ENCODE measurements around the gene HPSE2.

Gene HPSE2

GRCh38 chr10:98959379-98959778 is 276.3 kb downstream of the HPSE2 start:
- H3K27me3 ChIP-seq (ENCODE audit: low read length), result no peaks in the 10 kb centered on the region
- H3K79me2 ChIP-seq (ENCODE audit: insufficient read depth, low read length), result no peaks in the 10 kb centered on the region
- no peak overlapping the region for H3K9ac ChIP-seq (ENCODE audit: low read length)
- no peak overlapping the region for H2AFZ ChIP-seq (ENCODE audit: low read depth, low read length, severe bottlenecking)
- no peaks in the 10 kb centered on the region for H4K20me1 ChIP-seq (ENCODE audit: low read depth, low read length)
- no peak overlapping the region for H3K4me2 ChIP-seq (ENCODE audit: low read depth, low read length, poor library complexity, severe bottlenecking)
- H3K27ac ChIP-seq (ENCODE audit: low read depth, low read length), result no peak overlapping the region
- no peaks in the 10 kb centered on the region for H3K9me3 ChIP-seq (ENCODE audit: insufficient read depth, low read length)
- H3F3A ChIP-seq (ENCODE audit: insufficient read depth), result no peaks in the 10 kb centered on the region
- no peaks in the 10 kb centered on the region for H3K9me2 ChIP-seq (replicated peaks; ENCODE audit: insufficient read depth, low read length)
- no peak for TF ChIP-seq CTCF (IDR thresholded peaks at IDR 0.05; ENCODE audit: insufficient read depth, low read length, poor library complexity, severe bottlenecking)
- no peak overlapping the region for H3K4me3 ChIP-seq (ENCODE audit: insufficient read depth, low read length, poor library complexity, severe bottlenecking)
- H3K36me3 ChIP-seq (ENCODE audit: low read length), result no peaks in the 10 kb centered on the region

- no peaks in the 10 kb centered on the region for H3K27me3 ChIP-seq (ENCODE audit: low read length)
- no peak overlapping the region for H3K4me3 ChIP-seq (ENCODE audit: insufficient read depth, low read length, poor library complexity, severe bottlenecking)
- H3K9me3 ChIP-seq (ENCODE audit: insufficient read depth, low read length), result no peaks in the 10 kb centered on the region
- no peak for TF ChIP-seq EZH2phosphoT487 (conservative IDR thresholded peaks at IDR 0.05; ENCODE audit: low read length)
- TF ChIP-seq CTCF (IDR thresholded peaks at IDR 0.05; ENCODE audit: insufficient read depth, low read length, poor library complexity, severe bottlenecking), result no peak
- no peak overlapping the region for H3K9ac ChIP-seq (ENCODE audit: low read length)
- no peaks in the 10 kb centered on the region for H4K20me1 ChIP-seq (ENCODE audit: low read depth, low read length)
- H2AFZ ChIP-seq (ENCODE audit: low read depth, low read length, severe bottlenecking), result no peak overlapping the region
- no peaks in the 10 kb centered on the region for H3K36me3 ChIP-seq (ENCODE audit: low read length)
- no peak overlapping the region for H3K27ac ChIP-seq (ENCODE audit: low read depth, low read length)
- no peaks in the 10 kb centered on the region for H3K9me2 ChIP-seq (replicated peaks; ENCODE audit: insufficient read depth, low read length)
- H3K79me2 ChIP-seq (ENCODE audit: insufficient read depth, low read length), result no peaks in the 10 kb centered on the region
- H3F3A ChIP-seq (ENCODE audit: insufficient read depth), result no peaks in the 10 kb centered on the region
- no peak overlapping the region for H3K4me2 ChIP-seq (ENCODE audit: low read depth, low read length, poor library complexity, severe bottlenecking)
These were observed 277.9 kb downstream of the HPSE2 start for GRCh38 chr10:98957801-98958200.

- TF ChIP-seq EZH2phosphoT487 (conservative IDR thresholded peaks at IDR 0.05; ENCODE audit: low read length), result no peak
- TF ChIP-seq CTCF (IDR thresholded peaks at IDR 0.05; ENCODE audit: insufficient read depth, low read length, poor library complexity, severe bottlenecking), result no peak
- Histone ChIP-seq H3K4me2 (ENCODE audit: low read depth, low read length, poor library complexity, severe bottlenecking) (no peak overlapping the region), H3K4me3 (ENCODE audit: insufficient read depth, low read length, poor library complexity, severe bottlenecking) (no peak overlapping the region), H3K79me2 (ENCODE audit: insufficient read depth, low read length) (no peaks in the 10 kb centered on the region), H3K27ac (ENCODE audit: low read depth, low read length) (no peak overlapping the region), H3K9me3 (ENCODE audit: insufficient read depth, low read length) (no peaks in the 10 kb centered on the region), H4K20me1 (ENCODE audit: low read depth, low read length) (no peaks in the 10 kb centered on the region), H3K9ac (ENCODE audit: low read length) (no peak overlapping the region), H3K27me3 (ENCODE audit: low read length) (no peaks in the 10 kb centered on the region), H3F3A (ENCODE audit: insufficient read depth) (no peaks in the 10 kb centered on the region), H3K36me3 (ENCODE audit: low read length) (no peaks in the 10 kb centered on the region), H2AFZ (ENCODE audit: low read depth, low read length, severe bottlenecking) (no peak overlapping the region), H3K9me2 (replicated peaks; ENCODE audit: insufficient read depth, low read length) (no peaks in the 10 kb centered on the region)
These were observed 278.9 kb downstream of the HPSE2 start for GRCh38 chr10:98956576-98957260.
